Stimulated activated CD4-positive, alpha-beta T cell treated with anti-CD3 and anti-CD28 coated beads, Interleukin-1b, Interleukin-23, amount 100 ng/mL, for 48 hours (primary cell): ENCODE measurements around the gene GRHL1.
"Not testable (repeated sequence)": the region's sequence is repeated elsewhere in the genome, so short reads cannot be mapped to it uniquely, and the experiment has no call there.

ENCODE experiments used
- DNase-seq: peaks from one replicate; pipeline ENCODE4 v3.0.0-alpha.2; 2020

The GRHL1 gene

GRCh38 chr2:9951522-9952285 lies at the start of gene GRHL1:
GRHL1 (plus strand) TSS chr2:9951693; CDS start chr2:9951834, 141 bp downstream.
- peak; percentile 88 for DNase-seq

GRCh38 chr2:9905413-9905812 lies 46.1 kb upstream of the GRHL1 start:
- no peak for DNase-seq

GRCh38 chr2:9907402-9907801 lies 44.1 kb upstream of the GRHL1 start:
- no peak for DNase-seq

GRCh38 chr2:9908639-9909038 lies 42.9 kb upstream of the GRHL1 start:
- no peak for DNase-seq

GRCh38 chr2:9909106-9909505 lies 42.4 kb upstream of the GRHL1 start:
- DNase-seq: no peak

- DNase-seq: no peak
Measured at GRCh38 chr2:9910699-9911098, 40.8 kb upstream of the GRHL1 start.

- DNase-seq: no peak
Measured at GRCh38 chr2:9912468-9912867, 39.0 kb upstream of the GRHL1 start.

GRCh38 chr2:9914384-9915065 lies 37.0 kb upstream of the GRHL1 start:
- DNase-seq: peak; percentile 71

GRCh38 chr2:9918275-9918674 lies 33.2 kb upstream of the GRHL1 start:
- DNase-seq: no peak

GRCh38 chr2:9919512-9919911 lies 32.0 kb upstream of the GRHL1 start:
- no peak for DNase-seq

GRCh38 chr2:9927020-9927419 lies 24.5 kb upstream of the GRHL1 start:
- DNase-seq: not testable (repeated sequence)

GRCh38 chr2:9937258-9937657 lies 14.2 kb upstream of the GRHL1 start:
- no peak for DNase-seq

GRCh38 chr2:9937968-9938367 lies 13.5 kb upstream of the GRHL1 start:
- DNase-seq: no peak

- no peak for DNase-seq
Measured at GRCh38 chr2:9939587-9940485, 11.7 kb upstream of the GRHL1 start.

GRCh38 chr2:9941196-9941995 lies 10.1 kb upstream of the GRHL1 start:
- DNase-seq: no peak

GRCh38 chr2:9941996-9942390 lies 9.5 kb upstream of the GRHL1 start:
- DNase-seq: no peak

GRCh38 chr2:9944330-9944758 lies 7.1 kb upstream of the GRHL1 start:
- DNase-seq: no peak

- DNase-seq: no peak
Measured at GRCh38 chr2:9945596-9945995, 5.9 kb upstream of the GRHL1 start.

GRCh38 chr2:9946076-9946475 lies 5.4 kb upstream of the GRHL1 start:
- DNase-seq: no peak

- DNase-seq: no peak
Measured at GRCh38 chr2:9946818-9947217, 4.7 kb upstream of the GRHL1 start.

- DNase-seq: no peak
Measured at GRCh38 chr2:9948721-9949120, 2.8 kb upstream of the GRHL1 start.

GRCh38 chr2:9949239-9949991 lies 2.1 kb upstream of the GRHL1 start:
- DNase-seq: no peak
